HepG2 (cell line): ENCODE results near the gene IKZF5. TPM values are rescaled to one million over a fixed set of nuclear protein-coding genes. Genes with fewer than 3 reads are reported as not detected.

Experiments used
- CAMTA2 ChIP-seq: sonication (generic); formaldehyde crosslinking; IDR thresholded peaks from 2 replicates; pipeline ENCODE4 v1.4.0; 2020; ENCODE audit warnings: mild to moderate bottlenecking, missing genetic modification reagents, borderline replicate concordance
- CENPT ChIP-seq: sonication (generic); formaldehyde crosslinking; IDR thresholded peaks from 2 replicates; pipeline ENCODE4 v1.8.0; 2022; ENCODE audit warnings: low read depth, mild to moderate bottlenecking, moderate library complexity, missing genetic modification reagents
- FOXA1 ChIP-seq, 2 experiments: fragments of 450-650 bp in 1 of 2; sonication (generic) in 1 of 2; formaldehyde crosslinking in 1 of 2; IDR thresholded peaks; 2 replicates each; pipeline versions ENCODE4 v1.4.0 to v1.6.1; 2016 to 2020; ENCODE audit warnings: missing genetic modification reagents in 1 of 2
- GLI4 ChIP-seq: sonication (generic); formaldehyde crosslinking; IDR thresholded peaks from 2 replicates; pipeline ENCODE4 v1.5.1; 2020; ENCODE audit warnings: missing genetic modification reagents, mild to moderate bottlenecking, moderate library complexity, borderline replicate concordance
- GZF1 ChIP-seq: sonication (generic); formaldehyde crosslinking; IDR thresholded peaks from 2 replicates; pipeline ENCODE4 v1.5.1; 2020; ENCODE audit warnings: mild to moderate bottlenecking, missing genetic modification reagents
- HNF4A ChIP-seq: sonication (generic); formaldehyde crosslinking; IDR thresholded peaks from 2 replicates; pipeline ENCODE4 v1.4.0; 2020; ENCODE audit warnings: missing genetic modification reagents
- NFIC ChIP-seq: IDR thresholded peaks from 2 replicates; pipeline ENCODE4 v1.6.1; 2012; ENCODE audit warnings: mild to moderate bottlenecking, low read length, inconsistent platforms
- NKX3-1 ChIP-seq: sonication (generic); formaldehyde crosslinking; IDR thresholded peaks from 2 replicates; pipeline ENCODE4 v1.5.0; 2020; ENCODE audit warnings: missing genetic modification reagents
- PTBP1 ChIP-seq: fragments of 200-400 bp; formaldehyde crosslinking; IDR thresholded peaks from 2 replicates; pipeline ENCODE4 v1.6.1; 2018; ENCODE audit warnings: low read length, low read depth; ENCODE audit not compliant: poor library complexity, severe bottlenecking
- TEAD2 ChIP-seq: sonication (generic); formaldehyde crosslinking; IDR thresholded peaks from 2 replicates; pipeline ENCODE4 v1.9.0; 2021; ENCODE audit warnings: missing genetic modification reagents
- ZFP37 ChIP-seq: sonication (generic); formaldehyde crosslinking; IDR thresholded peaks from 2 replicates; pipeline ENCODE4 v1.4.0; 2020; ENCODE audit warnings: missing genetic modification reagents, borderline replicate concordance
- ZNF33A ChIP-seq: sonication (generic); formaldehyde crosslinking; IDR thresholded peaks from 2 replicates; pipeline ENCODE4 v1.5.1; 2020; ENCODE audit warnings: missing genetic modification reagents, mild to moderate bottlenecking, moderate library complexity, borderline replicate concordance
- ZNF883 ChIP-seq: sonication (generic); formaldehyde crosslinking; IDR thresholded peaks from 2 replicates; pipeline ENCODE4 v1.5.1; 2020; ENCODE audit warnings: mild to moderate bottlenecking, missing genetic modification reagents; ENCODE audit errors: not compliant biosample characterization
- ZSCAN12 ChIP-seq: sonication (generic); formaldehyde crosslinking; IDR thresholded peaks from 2 replicates; pipeline ENCODE4 v1.9.0; 2021; ENCODE audit warnings: mild to moderate bottlenecking, missing genetic modification reagents
- ZSCAN30 ChIP-seq: sonication (generic); formaldehyde crosslinking; IDR thresholded peaks from 2 replicates; pipeline ENCODE4 v1.5.0; 2020; ENCODE audit warnings: mild to moderate bottlenecking, missing genetic modification reagents
- polyA plus RNA-seq, 8 experiments: library from polyadenylated mRNA; depleted of rRNA in 3 of 8; stranded (reverse) in 7 of 8; unstranded in 1 of 8; fragments of >200 nt; fragmentation: Illumina TruSeq in 4 of 8; extraction: Trizol in 4 of 8; gene quantifications; 2 replicates each; pipeline versions ENCODE4 v1.2.1 to v1.2.3, GENCODE V29; 2011 to 2016; ENCODE audit warnings: low read depth in 4 of 8, missing spikeins in 1 of 8, mixed read lengths in 1 of 8; ENCODE audit not compliant: insufficient read depth in 1 of 8
- total RNA-seq, 5 experiments: library from RNA; depleted of rRNA; stranded (reverse); fragments of >200 nt; fragmentation: Illumina TruSeq; extraction: Trizol; gene quantifications; 2 replicates each; pipeline ENCODE4 v1.2.3, GENCODE V29; 2016; ENCODE audit warnings: low read depth in 1 of 5
- TF ChIP-seq, protein P1 (sequence below): sonication (generic); formaldehyde crosslinking; IDR thresholded peaks from 2 replicates; pipeline ENCODE4 v1.8.1; 2022; ENCODE audit warnings: mild to moderate bottlenecking, missing genetic modification reagents
- TF ChIP-seq, protein P2 (sequence below): sonication (generic); formaldehyde crosslinking; IDR thresholded peaks from 2 replicates; pipeline ENCODE4 v1.5.0; 2020; ENCODE audit warnings: missing genetic modification reagents, mild to moderate bottlenecking, borderline replicate concordance
- TF ChIP-seq, protein P3 (sequence below): sonication (generic); formaldehyde crosslinking; IDR thresholded peaks from 2 replicates; pipeline ENCODE4 v1.5.0; 2020; ENCODE audit warnings: missing genetic modification reagents
- TF ChIP-seq, protein P4 (sequence below): sonication (generic); formaldehyde crosslinking; IDR thresholded peaks from 2 replicates; pipeline ENCODE4 v1.4.0; 2020; ENCODE audit warnings: missing genetic modification reagents
- TF ChIP-seq, protein P5 (sequence below): sonication (generic); formaldehyde crosslinking; IDR thresholded peaks from 2 replicates; pipeline ENCODE4 v1.4.0; 2020; ENCODE audit warnings: missing genetic modification reagents, borderline replicate concordance
- TF ChIP-seq, protein P6 (sequence below), 2 experiments: fragments of 450-650 bp in 1 of 2; sonication (generic) in 1 of 2; formaldehyde crosslinking; IDR thresholded peaks; 2 replicates each; pipeline versions ENCODE4 v1.5.0 to v1.8.0; 2020 to 2022; ENCODE audit warnings: mild to moderate bottlenecking in 1 of 2, missing genetic modification reagents in 1 of 2

IKZF5 gene
- total and polyA plus RNA-seq, 2 of the 13 experiments (the other 11 are each of a cell fraction or from before 2014, with no cell fraction given) = 3.7 to 12.0 TPM

DNA sequence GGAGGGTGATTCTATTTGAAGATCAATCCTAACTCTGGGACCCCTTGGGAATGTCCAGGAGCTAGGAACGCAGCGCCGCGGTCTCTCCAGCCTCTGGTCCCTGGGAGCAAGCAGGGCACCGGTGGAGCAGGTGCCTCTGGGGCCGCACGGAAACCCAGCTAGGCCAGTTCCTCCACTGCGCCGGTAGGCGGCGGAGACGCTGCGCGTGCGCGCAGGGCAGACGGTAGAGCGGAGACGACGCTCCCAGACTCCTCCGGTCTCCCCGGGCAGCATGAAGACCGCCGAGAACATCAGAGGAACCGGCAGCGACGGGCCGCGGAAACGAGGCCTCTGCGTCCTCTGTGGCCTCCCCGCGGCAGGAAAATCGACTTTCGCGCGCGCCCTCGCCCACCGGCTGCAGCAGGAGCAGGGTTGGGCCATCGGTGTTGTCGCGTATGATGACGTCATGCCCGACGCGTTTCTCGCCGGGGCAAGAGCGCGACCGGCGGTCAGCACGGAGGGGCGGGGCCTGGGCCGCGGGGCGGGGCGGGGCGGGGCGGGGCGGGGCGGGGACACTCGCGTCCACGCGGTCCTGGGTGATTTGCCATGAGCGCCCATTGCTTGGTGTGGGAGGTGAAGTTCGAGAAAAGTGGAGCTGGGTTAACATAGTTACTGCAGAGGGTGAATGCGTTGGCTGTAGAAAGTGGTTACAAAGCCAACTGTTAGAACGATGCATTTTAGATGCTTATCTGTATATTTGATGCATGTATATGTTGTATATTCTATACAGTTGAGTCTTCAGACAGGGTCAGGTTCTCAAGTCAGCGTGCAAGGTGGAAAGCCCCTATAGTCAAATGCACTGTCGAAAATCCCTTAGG lies 28.2 kb downstream of the IKZF5 start, which contains the start of gene PSTK (continued):
- TF ChIP-seq ZFP37 (peak; percentile 70; the same call in 1 of the 2 replicates), ZNF883 (peak; percentile 93), HNF4A (CRISPR knock-in tag) (peak; percentile 41; the same call in 1 of the 2 replicates), CAMTA2 (CRISPR knock-in tag) (0 out of 2 replicates have a peak, but pooled peaks have one; percentile 28), NFIC (no peak), GZF1 (CRISPR knock-in tag) (peak; percentile 58; the same call in 1 of the 2 replicates), NKX3-1 (CRISPR knock-in tag) (peak; percentile 75), GLI4 (CRISPR knock-in tag) (no peak), CENPT (CRISPR knock-in tag) (peak; percentile 71; the same call in 1 of the 2 replicates), ZSCAN12 (CRISPR knock-in tag) (0 out of 2 replicates have a peak, but pooled peaks have one; percentile 77), TEAD2 (CRISPR knock-in tag) (peak; percentile 64; the same call in 1 of the 2 replicates), ZSCAN30 (no peak), ZNF33A (CRISPR knock-in tag) (peak; percentile 96), FOXA1 (IDR thresholded peaks at IDR 0.05) (no peak), FOXA1 (CRISPR knock-in tag; IDR thresholded peaks at IDR 0.05) (peak; percentile 44), PTBP1 (no peak)
- TF ChIP-seq, protein P1, sequence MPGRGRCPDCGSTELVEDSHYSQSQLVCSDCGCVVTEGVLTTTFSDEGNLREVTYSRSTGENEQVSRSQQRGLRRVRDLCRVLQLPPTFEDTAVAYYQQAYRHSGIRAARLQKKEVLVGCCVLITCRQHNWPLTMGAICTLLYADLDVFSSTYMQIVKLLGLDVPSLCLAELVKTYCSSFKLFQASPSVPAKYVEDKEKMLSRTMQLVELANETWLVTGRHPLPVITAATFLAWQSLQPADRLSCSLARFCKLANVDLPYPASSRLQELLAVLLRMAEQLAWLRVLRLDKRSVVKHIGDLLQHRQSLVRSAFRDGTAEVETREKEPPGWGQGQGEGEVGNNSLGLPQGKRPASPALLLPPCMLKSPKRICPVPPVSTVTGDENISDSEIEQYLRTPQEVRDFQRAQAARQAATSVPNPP = no peak
- TF ChIP-seq, protein P2, sequence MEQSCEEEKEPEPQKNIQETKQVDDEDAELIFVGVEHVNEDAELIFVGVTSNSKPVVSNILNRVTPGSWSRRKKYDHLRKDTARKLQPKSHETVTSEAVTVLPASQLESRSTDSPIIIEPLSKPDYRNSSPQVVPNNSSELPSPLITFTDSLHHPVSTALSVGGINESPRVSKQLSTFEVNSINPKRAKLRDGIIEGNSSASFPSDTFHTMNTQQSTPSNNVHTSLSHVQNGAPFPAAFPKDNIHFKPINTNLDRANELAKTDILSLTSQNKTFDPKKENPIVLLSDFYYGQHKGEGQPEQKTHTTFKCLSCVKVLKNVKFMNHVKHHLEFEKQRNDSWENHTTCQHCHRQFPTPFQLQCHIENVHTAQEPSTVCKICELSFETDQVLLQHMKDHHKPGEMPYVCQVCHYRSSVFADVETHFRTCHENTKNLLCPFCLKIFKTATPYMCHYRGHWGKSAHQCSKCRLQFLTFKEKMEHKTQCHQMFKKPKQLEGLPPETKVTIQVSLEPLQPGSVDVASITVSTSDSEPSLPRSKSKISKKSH = peak; percentile 69; the same call in 1 of the 2 replicates
- TF ChIP-seq, protein P3, sequence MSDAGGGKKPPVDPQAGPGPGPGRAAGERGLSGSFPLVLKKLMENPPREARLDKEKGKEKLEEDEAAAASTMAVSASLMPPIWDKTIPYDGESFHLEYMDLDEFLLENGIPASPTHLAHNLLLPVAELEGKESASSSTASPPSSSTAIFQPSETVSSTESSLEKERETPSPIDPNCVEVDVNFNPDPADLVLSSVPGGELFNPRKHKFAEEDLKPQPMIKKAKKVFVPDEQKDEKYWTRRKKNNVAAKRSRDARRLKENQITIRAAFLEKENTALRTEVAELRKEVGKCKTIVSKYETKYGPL = no peak
- TF ChIP-seq, protein P4, sequence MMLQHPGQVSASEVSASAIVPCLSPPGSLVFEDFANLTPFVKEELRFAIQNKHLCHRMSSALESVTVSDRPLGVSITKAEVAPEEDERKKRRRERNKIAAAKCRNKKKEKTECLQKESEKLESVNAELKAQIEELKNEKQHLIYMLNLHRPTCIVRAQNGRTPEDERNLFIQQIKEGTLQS (CRISPR knock-in tag) = peak; percentile 80; the same call in 1 of the 2 replicates
- TF ChIP-seq, protein P5, sequence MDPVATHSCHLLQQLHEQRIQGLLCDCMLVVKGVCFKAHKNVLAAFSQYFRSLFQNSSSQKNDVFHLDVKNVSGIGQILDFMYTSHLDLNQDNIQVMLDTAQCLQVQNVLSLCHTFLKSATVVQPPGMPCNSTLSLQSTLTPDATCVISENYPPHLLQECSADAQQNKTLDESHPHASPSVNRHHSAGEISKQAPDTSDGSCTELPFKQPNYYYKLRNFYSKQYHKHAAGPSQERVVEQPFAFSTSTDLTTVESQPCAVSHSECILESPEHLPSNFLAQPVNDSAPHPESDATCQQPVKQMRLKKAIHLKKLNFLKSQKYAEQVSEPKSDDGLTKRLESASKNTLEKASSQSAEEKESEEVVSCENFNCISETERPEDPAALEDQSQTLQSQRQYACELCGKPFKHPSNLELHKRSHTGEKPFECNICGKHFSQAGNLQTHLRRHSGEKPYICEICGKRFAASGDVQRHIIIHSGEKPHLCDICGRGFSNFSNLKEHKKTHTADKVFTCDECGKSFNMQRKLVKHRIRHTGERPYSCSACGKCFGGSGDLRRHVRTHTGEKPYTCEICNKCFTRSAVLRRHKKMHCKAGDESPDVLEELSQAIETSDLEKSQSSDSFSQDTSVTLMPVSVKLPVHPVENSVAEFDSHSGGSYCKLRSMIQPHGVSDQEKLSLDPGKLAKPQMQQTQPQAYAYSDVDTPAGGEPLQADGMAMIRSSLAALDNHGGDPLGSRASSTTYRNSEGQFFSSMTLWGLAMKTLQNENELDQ (CRISPR knock-in tag) = no peak
- TF ChIP-seq, protein P6, sequence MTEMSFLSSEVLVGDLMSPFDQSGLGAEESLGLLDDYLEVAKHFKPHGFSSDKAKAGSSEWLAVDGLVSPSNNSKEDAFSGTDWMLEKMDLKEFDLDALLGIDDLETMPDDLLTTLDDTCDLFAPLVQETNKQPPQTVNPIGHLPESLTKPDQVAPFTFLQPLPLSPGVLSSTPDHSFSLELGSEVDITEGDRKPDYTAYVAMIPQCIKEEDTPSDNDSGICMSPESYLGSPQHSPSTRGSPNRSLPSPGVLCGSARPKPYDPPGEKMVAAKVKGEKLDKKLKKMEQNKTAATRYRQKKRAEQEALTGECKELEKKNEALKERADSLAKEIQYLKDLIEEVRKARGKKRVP (CRISPR knock-in tag; IDR thresholded peaks at IDR 0.05) = peak in 1 of 2 experiments; percentile 65; a peak in 2 of 4 replicates
